Measurements from ENCODE around the gene PSTPIP2.
A peak's percentile ranks its signal among the peaks of the same experiment; 100 is the strongest.
"Not testable (repeated sequence)": the region's sequence is repeated elsewhere in the genome, so short reads cannot be mapped to it uniquely, and the experiment has no call there.

PSTPIP2 gene

GRCh38 chr18:46071653-46072375 lies at the start of gene PSTPIP2:
Gene PSTPIP2, minus strand, starts transcription at chr18:46072260. Its CDS starts 72 bp downstream, at chr18:46072188.
- DNase-seq: peak; percentile 83

- DNase-seq: no peak
These were observed 41.7 kb upstream of the PSTPIP2 start for GRCh38 chr18:46113751-46114150.

- no peak for DNase-seq
These were observed 38.3 kb upstream of the PSTPIP2 start for GRCh38 chr18:46110406-46110805.

- no peak for DNase-seq
These were observed 37.3 kb upstream of the PSTPIP2 start for GRCh38 chr18:46109386-46109785.

GRCh38 chr18:46104128-46104911 lies 32.3 kb upstream of the PSTPIP2 start, which contains the start of gene HAUS1:
Gene HAUS1, plus strand, starts transcription at chr18:46104385. Its CDS starts 27 bp downstream, at chr18:46104412.
- peak; percentile 90 for DNase-seq

- no peak for DNase-seq
These were observed 27.4 kb upstream of the PSTPIP2 start for GRCh38 chr18:46099463-46099862.

GRCh38 chr18:46098616-46098933 lies 26.5 kb upstream of the PSTPIP2 start:
- DNase-seq: peak; percentile 83

- peak; percentile 89 for DNase-seq
These were observed 25.9 kb upstream of the PSTPIP2 start, which contains the start of gene ATP5F1A for GRCh38 chr18:46097801-46098615. Gene ATP5F1A, minus strand, starts transcription at chr18:46098296. Its CDS starts 65 bp downstream, at chr18:46098231.

- DNase-seq: no peak
These were observed 25.4 kb upstream of the PSTPIP2 start for GRCh38 chr18:46097431-46097800.

- no peak for DNase-seq
These were observed 24.7 kb upstream of the PSTPIP2 start for GRCh38 chr18:46096651-46097300.

- no peak for DNase-seq
These were observed 23.5 kb upstream of the PSTPIP2 start for GRCh38 chr18:46095532-46095931.

GRCh38 chr18:46088501-46088900 lies 16.4 kb upstream of the PSTPIP2 start:
- DNase-seq: not testable (repeated sequence)

- DNase-seq: no peak
These were observed 12.4 kb upstream of the PSTPIP2 start for GRCh38 chr18:46084431-46084830.

GRCh38 chr18:46080156-46080555 lies 8.1 kb upstream of the PSTPIP2 start:
- DNase-seq: peak; percentile 3

- DNase-seq: no peak
These were observed 7.3 kb upstream of the PSTPIP2 start for GRCh38 chr18:46079336-46079735.

GRCh38 chr18:46073474-46074331 lies 1.6 kb upstream of the PSTPIP2 start:
- DNase-seq: no peak

- DNase-seq: no peak
These were observed 899 bp upstream of the PSTPIP2 start for GRCh38 chr18:46072959-46073358.

- DNase-seq: no peak
These were observed 362 bp upstream of the PSTPIP2 start for GRCh38 chr18:46072376-46072867.

- peak; percentile 67 for DNase-seq
These were observed 1.0 kb downstream of the PSTPIP2 start for GRCh38 chr18:46070815-46071652.

- DNase-seq: no peak
These were observed 1.8 kb downstream of the PSTPIP2 start for GRCh38 chr18:46070232-46070631.

GRCh38 chr18:46069524-46069923 lies 2.5 kb downstream of the PSTPIP2 start:
- DNase-seq: no peak

Data from activated CD8-positive, alpha-beta memory T cell treated with anti-CD3 and anti-CD28 coated beads, Interleukin-2, amount 50 U/mL, for 48 hours (primary cell).